Superior temporal gyrus (tissue), 1 donor: ENCODE results near the gene SOCS1.

Experiments used
- DNase-seq: peaks from one replicate; pipeline ENCODE4 v3.0.0-alpha.2; 2016; ENCODE audit errors: extremely low spot score

SOCS1 gene

DNA sequence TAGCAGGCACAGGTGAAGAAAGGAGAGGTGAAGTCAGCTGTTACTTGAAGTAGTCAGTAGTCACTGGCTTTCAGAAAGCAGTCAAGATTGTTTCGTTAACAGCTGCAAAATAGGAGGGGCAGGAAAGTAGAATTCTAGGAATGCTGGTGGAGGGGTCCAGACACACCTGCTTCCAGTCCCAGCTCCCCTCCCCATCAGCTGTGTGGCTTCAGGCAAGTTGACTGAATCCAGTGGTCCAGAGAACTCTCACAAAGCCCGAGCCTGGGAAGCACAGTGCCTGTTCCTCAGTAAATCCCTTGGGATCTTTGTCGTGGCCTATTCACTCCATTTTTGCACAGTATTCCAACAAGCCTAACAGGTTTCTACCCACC, 4.6 kb upstream of the SOCS1 start:
- no peak for DNase-seq

DNA sequence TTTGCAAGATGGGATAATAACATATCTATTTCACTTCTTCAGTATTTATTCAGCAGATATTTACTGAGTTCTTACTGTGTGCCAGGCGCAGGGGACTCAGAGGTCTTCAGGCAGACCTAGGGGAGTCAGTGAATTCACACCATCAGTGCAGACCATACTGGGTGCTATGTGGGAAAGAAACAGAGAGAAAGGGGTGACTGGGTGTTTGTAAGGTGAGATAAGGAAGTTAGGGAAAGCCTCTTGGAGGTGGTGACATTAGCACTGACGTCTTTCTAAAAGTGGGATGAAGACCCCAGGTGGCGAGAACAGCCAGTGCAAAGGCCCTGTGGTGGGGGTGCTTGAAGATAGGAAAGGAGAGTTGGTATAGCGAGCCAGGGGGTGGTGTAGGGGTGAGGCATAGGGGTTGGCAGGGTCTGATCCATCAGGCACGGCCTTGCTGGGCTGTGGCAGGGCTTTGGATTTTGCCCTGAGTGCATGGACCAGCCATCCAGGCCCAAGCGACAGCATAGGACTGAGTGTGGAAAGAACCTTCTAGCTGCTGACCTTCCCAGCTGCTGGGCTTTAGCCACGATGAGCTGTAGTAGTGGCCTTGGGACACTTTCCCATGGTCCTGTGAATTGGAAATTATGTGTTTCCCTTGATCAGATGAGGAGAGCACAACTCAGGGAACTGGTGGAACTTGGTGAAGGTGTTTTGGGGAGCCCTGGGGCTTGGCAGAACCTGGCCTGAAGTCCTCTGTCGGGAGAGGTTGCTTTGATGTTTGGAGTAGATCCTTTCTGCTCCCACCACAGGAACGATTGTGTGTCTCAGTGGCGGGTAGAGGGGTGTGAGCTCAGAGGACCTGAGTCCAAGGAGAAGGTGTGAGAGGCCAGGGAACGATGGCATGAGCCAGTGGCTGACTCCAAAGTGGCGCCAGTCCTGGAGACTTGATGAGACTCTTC, 3.9 kb upstream of the SOCS1 start:
- DNase-seq = no peak

DNA sequence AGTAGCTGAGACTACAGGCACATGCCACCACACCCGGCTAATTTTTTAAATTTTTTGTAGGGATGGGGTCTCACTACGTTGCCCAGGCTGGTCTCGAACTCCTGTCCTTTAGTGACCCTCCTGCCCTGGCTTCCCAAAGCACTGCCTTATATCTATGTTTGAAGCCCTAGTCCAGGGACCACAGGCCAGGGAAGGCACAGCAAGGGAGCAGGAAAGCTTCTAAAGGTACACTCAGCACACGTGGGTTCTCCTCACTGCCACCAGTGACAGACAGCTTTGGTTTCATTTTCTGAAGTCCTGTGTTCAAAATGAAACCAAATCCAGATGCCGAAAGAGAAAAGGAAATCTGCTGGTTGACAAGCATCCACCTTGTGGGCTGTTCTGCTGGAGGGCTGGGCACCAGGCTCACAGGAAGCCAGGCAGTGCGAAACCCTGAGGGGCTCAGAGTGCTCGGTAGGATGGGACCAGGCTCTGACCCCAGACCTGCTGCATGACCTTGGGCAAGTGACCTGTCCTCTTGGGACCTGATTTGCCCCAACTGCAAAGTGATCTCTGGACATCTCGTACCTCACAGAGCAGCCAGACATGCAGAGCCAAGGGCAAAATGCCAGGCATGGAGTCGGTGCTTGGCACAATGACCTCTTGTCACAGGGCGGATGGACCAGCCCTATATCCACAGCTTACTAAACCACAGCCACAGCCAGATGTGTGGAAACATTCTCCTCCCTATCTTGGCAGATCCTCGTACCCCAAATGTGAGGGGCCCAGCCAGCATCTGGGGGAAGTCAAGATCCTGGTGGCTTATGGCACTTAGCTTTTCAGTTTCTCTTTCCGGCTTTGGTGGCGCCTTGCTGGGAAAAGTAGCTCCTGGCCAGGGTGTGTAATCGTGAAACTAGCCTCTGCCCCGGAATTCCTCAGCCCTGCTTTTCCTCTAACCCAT, 2.8 kb upstream of the SOCS1 start:
- DNase-seq = peak; percentile 83

DNA sequence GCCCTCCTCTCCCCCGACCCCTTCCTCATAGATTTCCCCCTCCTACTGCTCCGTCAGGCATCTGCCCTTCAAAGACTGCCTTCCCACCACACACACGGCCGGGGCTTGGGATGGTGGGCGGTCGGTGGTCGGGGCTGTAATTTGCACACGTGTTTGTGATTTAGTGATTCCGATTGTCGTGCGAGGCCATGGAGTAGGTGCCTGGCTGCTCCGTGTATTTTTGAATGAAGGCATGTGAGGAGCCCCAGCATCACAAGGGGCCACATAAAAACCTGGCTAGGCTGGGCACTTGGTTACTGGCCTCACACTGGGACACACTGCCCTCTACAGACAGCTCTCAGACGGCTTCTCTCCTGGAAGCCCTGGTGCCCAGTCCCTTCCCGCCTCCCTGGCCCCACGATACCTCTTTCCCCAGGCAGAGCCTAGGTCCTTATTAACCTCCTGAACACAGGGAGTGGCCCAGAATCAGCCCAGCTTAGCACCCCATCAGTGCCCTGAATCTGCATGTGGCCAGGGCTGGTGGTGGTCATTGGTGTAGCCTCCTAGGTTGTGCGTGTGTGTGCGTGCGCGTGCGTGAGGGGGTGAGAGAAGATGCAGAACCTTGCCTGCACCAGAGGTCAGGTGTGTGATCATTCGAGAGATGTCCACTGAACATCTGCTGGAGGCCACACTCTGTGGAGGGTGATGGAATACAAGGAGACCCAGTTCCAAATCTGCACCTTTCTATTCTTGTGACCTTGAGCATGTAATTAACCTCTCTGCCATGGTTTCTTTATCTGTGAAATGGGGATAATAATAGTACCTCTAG, 1.3 kb upstream of the SOCS1 start:
- DNase-seq = peak; percentile 83

DNA sequence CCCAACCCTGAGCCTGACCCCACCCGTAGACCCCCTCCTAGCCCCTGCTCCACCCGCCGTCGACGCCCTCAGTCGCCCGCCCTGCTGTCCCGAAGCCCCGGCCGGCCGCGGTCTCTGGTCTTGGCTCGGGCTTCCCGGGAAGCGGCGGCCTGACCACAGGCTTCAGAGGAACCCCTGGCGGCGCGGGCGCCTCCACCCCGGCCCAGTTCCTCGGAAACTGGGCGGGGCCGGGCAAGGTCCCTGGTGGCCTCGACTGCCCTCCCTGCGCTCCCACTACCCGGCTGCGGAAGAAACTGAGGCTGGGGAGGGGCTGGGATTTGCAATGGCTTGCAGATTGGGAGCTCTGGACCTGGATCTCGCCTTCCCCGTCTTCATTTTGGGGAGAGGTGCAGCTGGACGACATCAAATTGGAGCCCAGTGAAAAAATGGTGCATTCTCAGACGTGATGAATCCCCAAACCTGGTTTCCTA, 692 bp upstream of the SOCS1 start:
- no peak for DNase-seq

DNA sequence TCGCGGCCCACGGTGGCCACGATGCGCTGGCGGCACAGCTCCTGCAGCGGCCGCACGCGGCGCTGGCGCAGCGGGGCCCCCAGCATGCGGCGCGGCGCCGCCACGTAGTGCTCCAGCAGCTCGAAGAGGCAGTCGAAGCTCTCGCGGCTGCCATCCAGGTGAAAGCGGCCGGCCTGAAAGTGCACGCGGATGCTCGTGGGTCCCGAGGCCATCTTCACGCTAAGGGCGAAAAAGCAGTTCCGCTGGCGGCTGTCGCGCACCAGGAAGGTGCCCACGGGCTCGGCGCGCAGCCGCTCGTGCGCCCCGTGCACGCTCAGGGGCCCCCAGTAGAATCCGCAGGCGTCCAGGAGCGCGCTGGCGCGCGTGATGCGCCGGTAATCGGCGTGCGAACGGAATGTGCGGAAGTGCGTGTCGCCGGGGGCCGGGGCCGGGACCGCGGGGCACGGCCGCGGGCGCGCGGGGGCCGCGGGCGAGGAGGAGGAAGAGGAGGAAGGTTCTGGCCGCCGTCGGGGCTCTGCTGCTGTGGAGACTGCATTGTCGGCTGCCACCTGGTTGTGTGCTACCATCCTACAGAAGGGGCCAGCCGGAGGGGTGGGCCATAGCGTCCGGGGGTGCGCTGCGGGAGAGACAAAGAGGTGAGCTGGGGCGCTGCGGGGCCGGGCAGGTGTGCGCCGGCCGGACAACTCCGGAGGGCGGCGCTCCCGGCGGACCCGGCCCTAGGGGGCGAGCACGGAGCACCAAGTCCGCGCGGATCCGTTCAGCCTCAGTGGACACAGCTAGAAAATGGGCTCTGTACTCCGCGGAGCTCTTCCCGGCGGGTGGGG, 879 bp downstream of the SOCS1 start:
- no peak for DNase-seq

DNA sequence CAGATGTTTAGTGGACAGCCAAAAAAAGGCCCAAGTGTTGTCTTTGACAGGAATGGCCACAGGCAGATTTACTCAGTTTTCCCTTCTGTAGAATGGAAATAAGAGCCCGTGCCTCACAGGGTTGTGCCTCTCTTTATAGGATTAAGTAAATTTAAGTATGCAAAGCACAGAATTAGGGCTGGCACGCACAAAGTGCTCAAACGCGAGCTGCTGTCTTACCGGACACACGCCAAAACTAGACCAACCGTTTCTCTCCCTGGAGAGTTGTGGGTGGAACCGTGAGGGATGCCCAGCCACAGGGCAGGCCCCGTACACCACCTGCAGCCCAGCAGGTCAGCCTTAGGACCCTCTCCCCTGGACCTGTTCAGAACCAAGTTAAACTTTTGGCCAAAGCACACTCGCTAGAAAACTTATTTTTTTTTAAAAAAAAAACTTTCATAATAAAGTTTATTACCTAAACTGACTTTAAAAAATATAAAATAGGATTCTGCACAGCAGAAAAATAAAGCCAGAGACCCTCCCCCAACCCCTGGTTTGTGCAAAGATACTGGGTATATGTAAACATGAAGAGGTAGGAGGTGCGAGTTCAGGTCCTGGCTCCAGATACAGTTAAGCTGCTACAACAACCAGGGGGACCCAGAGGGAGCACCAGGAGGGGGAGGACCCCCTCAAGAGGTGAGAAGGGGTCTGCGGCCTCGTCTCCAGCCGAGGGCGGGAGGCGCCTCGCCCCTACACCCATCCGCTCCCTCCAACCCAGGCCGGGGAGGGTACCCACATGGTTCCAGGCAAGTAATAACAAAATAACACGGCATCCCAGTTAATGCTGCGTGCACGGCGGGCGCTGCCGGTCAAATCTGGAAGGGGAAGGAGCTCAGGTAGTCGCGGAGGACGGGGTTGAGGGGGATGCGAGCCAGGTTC, 1.8 kb downstream of the SOCS1 start:
- no peak for DNase-seq

DNA sequence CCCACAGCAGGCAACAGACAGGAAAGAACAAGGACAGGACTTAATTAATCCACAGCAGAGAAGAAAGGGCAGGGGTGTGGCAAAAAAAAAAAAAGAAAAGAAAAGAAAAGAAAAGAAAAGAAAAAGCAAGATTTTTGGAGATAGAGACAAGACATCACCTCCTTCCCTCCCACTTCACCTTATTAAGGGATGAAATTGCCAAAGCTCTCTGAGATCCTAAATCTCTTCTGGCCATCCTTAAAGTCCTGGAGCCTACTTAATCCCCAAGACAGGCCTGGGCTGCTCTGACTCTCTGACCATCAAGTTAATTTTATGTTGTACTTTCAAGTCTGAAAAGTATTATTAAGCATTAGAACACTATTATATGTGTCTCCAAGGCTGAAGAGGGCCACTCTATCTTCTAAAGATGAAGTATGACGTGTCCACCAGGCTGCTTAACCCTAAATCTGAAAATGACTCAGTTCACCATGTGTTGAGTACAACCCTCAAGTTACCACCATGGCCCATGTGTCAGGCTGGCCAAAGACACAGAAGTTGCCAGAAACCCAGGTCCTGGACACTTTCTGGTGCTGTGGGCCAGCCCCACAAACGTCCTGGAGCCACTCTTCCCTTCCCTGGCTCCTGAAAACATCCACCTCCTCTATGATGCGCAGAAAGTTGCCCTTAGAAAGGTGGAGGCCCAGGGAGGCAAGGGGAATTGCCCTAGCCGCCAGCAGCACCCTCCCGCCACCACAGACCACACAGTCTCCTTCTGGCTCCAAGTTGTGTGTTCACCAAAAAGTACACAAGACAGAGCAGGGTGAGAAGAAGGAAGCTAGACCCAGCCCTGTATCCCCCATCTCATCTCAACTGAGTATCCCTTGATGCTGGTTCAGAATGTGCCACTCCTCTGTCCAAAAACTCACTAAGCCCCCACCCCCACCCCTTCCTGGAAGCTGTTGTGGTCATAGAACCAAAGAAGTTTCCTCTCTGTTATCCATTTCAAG, 2.7 kb downstream of the SOCS1 start:
- DNase-seq = no peak

DNA sequence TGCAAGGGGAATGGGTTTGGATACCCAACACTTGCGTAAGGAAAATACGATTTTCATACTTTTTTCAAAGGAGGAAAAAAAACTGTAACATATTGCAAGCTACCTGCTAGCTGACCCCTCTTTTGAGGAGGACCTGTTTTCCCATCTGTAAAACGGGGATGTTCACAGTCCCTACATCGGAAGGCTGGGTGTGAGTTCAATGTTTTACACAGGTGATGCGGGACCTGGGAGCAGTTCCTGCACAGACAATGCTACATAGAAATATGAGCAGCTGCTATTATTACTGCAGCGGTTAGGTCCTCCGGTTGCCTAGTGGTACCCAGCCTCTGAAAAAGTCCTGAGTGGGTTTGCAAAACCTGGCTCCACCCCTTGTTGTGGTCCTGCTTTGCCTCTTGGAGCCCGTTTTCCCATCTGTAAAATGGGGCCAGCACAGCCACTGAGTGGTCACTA, 3.5 kb downstream of the SOCS1 start:
- no peak for DNase-seq

DNA sequence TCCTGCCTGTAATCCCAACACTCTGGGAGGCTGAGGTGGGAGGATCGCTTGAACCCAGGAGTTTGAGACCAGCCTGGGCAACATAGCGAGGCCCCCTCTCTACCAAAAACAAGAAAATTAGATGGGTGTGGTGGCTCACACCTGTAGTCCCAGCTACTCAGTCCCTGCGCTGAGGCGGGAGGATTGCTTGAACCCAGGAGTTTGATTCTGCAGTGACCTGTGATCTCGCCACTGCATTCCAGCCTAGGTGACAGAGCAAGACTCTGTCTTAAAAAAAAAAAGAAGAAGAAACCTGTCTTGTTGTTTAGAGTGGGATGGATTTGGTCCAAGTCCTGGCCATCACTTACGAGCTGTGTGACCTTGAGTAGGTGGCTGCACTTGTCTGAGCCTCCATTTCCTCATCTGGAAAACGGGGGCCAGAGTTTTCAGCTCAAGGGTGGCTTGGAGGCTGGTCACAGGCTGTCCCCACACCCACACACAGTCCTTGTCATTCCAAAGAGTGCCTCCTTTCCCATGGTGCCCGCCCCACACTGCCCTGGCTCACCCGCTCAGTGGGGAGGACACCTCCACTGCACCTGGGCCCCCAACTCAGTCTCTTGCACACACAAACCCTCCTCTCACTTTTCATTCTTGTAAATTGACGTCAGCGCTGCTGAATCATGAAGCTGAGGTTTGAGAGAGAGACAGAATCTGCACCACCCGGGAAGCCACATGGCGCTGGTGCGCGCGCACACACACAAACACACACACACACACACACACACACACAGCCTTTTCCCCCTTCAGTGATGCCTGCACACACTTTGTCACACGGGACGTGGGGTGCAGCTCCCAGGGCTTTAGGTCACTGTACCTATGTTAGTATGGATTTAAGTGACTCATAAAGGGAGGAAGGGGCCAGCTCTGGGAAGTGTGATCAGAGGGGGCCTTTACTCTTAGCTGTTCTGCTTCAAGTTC, 4.2 kb downstream of the SOCS1 start:
- DNase-seq = no peak

DNA sequence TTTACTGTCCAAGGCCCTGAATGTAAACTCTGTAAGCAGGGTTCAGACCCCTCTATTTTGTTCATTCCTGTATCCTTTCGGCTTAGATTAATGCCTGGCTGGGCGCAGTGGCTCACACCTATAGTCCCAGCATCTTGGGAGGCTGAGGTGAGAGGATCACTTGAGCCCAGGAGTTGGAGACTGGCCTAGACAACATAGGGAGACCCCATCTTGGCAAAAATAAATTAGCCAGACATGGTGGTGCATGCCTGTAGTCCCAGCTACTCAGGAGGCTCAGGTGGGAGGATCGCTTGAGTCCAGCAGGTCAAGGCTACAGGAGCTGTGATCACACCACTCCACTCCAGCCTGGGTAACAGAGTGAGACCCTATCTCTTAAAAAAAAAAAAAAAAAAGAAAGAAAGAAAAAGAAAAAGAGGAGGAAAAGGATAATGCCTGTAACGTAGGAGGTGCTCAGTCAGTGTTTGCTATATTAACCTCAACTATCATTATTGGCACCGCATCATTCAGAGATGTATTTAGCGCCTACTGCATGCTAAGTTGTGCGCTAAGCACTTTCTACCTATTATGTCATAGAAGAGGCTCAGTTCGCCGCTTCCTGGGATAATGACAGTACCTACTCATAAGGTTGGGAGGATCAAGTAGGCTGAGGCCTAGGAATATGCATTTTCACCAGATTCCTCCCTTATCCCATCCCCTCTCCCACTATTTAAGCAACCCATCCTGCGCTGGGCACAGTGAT, 5.0 kb downstream of the SOCS1 start:
- no peak for DNase-seq

DNA sequence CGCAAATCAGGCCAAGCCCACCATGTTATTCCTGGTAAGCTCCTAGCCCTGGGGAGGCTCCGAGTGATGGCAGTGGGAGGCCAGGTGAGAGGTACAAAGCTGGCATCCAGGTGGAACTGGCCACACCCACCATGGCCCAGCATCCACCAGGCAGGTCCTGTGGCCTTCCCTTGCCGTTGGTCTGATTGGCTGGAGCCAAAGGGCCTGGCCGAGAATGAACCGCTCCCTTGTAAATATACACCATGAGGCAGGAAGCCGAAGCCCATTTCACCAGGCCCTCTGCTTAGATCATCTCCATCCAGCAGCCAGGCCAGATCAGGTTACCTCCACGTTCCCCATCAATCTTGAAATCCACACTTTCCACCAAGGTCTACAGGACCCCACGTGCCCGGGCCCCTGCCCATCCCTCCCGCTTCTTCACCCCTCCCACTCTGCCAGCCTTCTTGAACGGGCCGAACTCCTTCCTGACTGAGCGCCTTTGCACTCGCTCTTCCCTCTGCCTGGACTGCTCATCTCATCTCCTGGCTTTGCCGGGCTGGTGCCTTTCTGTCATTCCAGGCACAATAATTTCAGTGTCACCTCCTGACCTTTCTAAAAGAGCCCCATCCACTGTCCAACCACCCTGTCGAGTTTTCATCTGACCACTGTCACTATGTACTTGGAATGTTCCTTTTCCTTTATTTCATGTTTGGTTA, 5.8 kb downstream of the SOCS1 start:
- no peak for DNase-seq

DNA sequence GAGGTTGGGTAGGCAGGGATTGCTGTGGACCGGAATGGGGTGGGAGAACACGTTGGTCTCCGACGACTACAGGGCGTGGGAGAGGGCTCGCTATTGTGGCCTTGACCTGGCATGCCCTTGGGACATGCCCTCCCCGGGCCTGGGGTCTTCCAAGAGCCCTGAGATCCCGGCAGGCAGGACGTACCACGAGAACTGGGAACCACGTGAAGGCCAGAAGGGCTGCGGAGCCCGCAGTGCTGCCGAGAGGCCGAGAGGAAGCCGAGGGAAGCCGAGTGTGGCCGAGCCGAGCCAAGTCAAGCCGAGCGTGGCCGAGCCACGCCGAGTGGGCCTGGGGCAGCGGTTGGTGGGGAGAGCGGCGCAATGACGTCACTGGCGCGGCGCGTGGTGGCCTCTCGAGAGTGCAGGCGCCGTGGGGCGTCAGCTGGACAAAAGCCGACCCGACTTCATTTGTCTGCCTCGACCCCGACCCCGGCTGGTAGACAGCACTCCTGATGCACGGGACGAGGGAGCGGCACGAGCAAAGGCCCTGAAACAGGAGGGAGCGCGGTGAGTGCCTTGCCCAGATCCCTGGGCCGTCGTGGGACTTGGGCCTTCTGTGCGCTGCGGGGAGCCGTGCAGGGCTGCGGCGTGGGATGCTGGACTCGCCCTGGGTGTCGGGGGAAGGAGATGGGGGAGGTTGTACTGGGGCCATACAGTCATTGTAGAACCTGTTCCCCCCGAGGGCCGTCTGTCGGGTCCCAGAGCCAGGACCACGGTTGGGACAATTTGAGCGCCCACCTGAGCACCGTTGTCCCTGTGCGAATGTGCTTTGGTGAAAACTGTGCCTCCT, 6.6 kb downstream of the SOCS1 start:
- DNase-seq = no peak

DNA sequence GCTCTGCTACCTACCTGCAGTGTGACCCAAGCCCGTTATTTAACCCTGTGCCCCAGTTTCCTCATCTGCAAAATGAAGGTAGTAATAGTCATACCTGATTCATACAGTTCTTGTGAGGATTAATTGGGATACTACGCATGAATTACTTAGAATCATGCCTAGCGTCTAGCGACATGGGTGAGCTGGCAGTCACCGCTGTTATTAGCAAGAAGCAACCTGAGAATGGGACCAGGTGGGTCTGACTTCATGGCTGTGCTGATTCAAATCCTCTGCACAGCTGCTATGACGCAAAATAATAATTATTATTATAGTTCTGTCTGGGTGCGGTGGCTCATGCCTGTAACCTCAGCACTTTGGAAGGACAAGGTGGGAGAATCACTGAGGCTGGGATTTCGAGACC, 7.9 kb downstream of the SOCS1 start:
- DNase-seq = no peak

DNA sequence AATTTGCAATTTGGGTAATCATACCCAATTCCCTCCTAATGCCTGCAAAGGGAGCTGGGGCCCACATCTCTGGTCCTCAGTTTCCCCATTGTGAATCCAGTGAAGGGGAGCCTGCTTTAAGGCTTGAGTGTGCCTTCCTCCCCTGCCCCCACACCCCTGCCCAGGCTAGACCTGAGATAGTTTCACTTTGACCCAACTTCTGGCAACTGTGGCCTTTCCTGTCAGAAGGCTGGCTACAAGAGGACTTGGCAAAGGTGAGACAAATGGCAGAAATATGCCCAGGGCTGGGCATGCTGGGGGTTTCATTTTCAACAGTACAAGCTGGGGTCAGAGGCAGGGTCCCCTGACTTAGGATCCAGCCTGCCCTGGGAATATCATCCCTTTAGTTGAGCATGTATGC, 10.0 kb downstream of the SOCS1 start:
- no peak for DNase-seq
